ENCODE results near the gene OR52H1.

Gene OR52H1

GRCh38 chr11:5534046-5534445, 14.3 kb downstream of the OR52H1 start:
- TF ChIP-seq CREB1 (IDR thresholded peaks at IDR 0.05; ENCODE audit: low read depth): no peak
- TF ChIP-seq, protein P1, sequence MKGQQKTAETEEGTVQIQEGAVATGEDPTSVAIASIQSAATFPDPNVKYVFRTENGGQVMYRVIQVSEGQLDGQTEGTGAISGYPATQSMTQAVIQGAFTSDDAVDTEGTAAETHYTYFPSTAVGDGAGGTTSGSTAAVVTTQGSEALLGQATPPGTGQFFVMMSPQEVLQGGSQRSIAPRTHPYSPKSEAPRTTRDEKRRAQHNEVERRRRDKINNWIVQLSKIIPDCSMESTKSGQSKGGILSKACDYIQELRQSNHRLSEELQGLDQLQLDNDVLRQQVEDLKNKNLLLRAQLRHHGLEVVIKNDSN (IDR thresholded peaks at IDR 0.05): no peak
- TF ChIP-seq, protein P2, sequence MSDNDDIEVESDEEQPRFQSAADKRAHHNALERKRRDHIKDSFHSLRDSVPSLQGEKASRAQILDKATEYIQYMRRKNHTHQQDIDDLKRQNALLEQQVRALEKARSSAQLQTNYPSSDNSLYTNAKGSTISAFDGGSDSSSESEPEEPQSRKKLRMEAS (IDR thresholded peaks at IDR 0.05): no peak
- TF ChIP-seq REST (IDR thresholded peaks at IDR 0.05; ENCODE audit: low read depth): no peak
- TF ChIP-seq FOXM1 (IDR thresholded peaks at IDR 0.05; ENCODE audit: borderline replicate concordance, low read depth): no peak
- no peak for TF ChIP-seq RAD21 (IDR thresholded peaks at IDR 0.05; ENCODE audit: low read depth)
- TF ChIP-seq ZBTB7A (IDR thresholded peaks at IDR 0.05; ENCODE audit: low read depth): no peak

DNA sequence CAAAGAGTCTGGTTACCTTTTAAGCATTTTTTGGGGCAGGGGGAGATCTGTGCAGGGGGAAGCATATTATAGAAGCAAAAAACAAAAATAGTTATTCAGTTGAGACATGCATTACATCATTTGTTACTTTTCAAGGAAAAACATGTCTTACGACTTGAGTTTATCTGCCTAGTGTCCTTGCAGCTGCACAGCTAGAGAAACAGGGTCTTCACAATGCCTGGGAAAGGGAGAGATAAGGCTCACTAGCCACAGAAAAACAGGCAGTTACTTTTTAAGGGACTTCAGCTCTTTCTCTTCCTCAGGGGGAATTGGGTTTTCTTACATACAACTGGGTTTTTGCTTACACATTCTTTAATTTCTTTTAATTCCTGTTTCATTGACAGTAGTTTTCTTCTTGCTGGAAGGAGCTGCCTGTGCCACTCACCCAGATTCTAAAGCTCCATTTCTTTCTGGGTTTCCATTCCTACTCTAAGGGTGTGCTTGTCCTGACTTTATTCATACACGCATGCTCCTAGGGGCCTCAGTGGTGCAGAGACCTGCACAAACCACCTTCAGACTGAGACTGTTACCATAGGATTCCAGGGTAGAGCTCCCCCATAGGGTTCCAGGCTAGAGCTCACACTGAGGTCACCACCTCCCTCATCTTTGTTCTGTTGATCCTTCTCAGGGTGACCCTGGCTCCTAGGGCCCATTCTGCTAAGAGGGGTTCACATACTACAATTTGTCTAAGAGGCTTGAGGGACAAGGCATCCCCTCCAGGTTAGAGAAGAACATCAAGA, 17.1 kb downstream of the OR52H1 start:
- no peak for TF ChIP-seq YY1 (IDR thresholded peaks at IDR 0.05; ENCODE audit: low read depth)
- no peak for TF ChIP-seq TCF12 (IDR thresholded peaks at IDR 0.05; ENCODE audit: low read depth)
- no peak for TF ChIP-seq NFIC (IDR thresholded peaks at IDR 0.05)

- TF ChIP-seq CREB1 (IDR thresholded peaks at IDR 0.05; ENCODE audit: low read depth) (no peak), TCF12 (IDR thresholded peaks at IDR 0.05; ENCODE audit: low read depth) (no peak)
Observed at GRCh38 chr11:5528495-5528894, 19.8 kb downstream of the OR52H1 start.

DNA sequence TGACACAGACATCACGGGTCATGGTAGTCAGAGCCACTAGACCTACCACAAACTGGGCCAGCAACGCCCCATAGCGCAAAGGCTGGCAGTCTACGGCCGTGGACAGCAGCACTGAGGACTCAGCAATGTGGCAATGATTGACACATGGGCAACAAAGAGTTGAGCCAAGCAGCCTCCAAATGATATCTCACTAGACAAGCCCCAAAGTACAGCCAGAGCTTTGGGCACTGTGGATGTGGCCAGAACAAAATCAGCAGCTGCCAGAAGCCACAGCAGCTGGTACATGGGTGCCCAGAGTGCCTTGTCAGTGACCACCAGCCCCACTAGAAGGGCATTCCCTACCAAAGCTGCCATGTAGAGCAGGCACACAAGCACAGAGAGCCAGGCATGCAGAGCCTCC, 20.6 kb downstream of the OR52H1 start:
- TF ChIP-seq ZBTB7A (IDR thresholded peaks at IDR 0.05; ENCODE audit: low read depth): no peak
- no peak for TF ChIP-seq RAD21 (IDR thresholded peaks at IDR 0.05; ENCODE audit: low read depth)
- no peak for TF ChIP-seq FOXM1 (IDR thresholded peaks at IDR 0.05; ENCODE audit: borderline replicate concordance, low read depth)
- no peak for TF ChIP-seq TCF12 (IDR thresholded peaks at IDR 0.05; ENCODE audit: low read depth)
- no peak for TF ChIP-seq CEBPB (IDR thresholded peaks at IDR 0.05)
- no peak for TF ChIP-seq EGR1 (IDR thresholded peaks at IDR 0.05)
- no peak for TF ChIP-seq CREB1 (IDR thresholded peaks at IDR 0.05; ENCODE audit: low read depth)
- no peak for TF ChIP-seq TEAD4 (IDR thresholded peaks at IDR 0.05)
- no peak for TF ChIP-seq REST (IDR thresholded peaks at IDR 0.05; ENCODE audit: low read depth)

- TF ChIP-seq YY1 (IDR thresholded peaks at IDR 0.05; ENCODE audit: low read depth) (no peak), EP300 (IDR thresholded peaks at IDR 0.05; ENCODE audit: borderline replicate concordance) (no peak), TEAD4 (IDR thresholded peaks at IDR 0.05) (no peak), TCF12 (IDR thresholded peaks at IDR 0.05; ENCODE audit: low read depth) (no peak), NFIC (IDR thresholded peaks at IDR 0.05) (no peak), TAF1 (IDR thresholded peaks at IDR 0.05; ENCODE audit: low read depth) (no peak), EGR1 (IDR thresholded peaks at IDR 0.05) (no peak), FOXM1 (IDR thresholded peaks at IDR 0.05; ENCODE audit: borderline replicate concordance, low read depth) (no peak), CEBPB (IDR thresholded peaks at IDR 0.05) (no peak), REST (IDR thresholded peaks at IDR 0.05; ENCODE audit: low read depth) (no peak), RAD21 (IDR thresholded peaks at IDR 0.05; ENCODE audit: low read depth) (no peak), ZBTB7A (IDR thresholded peaks at IDR 0.05; ENCODE audit: low read depth) (no peak), CREB1 (IDR thresholded peaks at IDR 0.05; ENCODE audit: low read depth) (no peak)
- TF ChIP-seq, protein P1 (IDR thresholded peaks at IDR 0.05): no peak
- TF ChIP-seq, protein P2 (IDR thresholded peaks at IDR 0.05): no peak
Observed at GRCh38 chr11:5524756-5525155, 23.6 kb downstream of the OR52H1 start.

All from Ishikawa (cell line).